CD4-positive, alpha-beta memory T cell (primary cell): ENCODE results near the gene CKM. TPM values are rescaled to one million over a fixed set of nuclear protein-coding genes. Genes with fewer than 3 reads are reported as not detected.
"Not testable (repeated sequence)": the region's sequence is repeated elsewhere in the genome, so short reads cannot be mapped to it uniquely, and the experiment has no call there.

Experiments used
- CTCF ChIA-PET: fragments of 350-600 bp; sonication (Branson Sonifier 250); formaldehyde crosslinking; loops from one replicate; lab custom pipeline; 2021; ENCODE audit warnings: inconsistent platforms; ENCODE audit not compliant: partially characterized antibody; lab: Charles Lee
- POLR2A ChIA-PET: fragments of 350-600 bp; sonication (Branson Sonifier 250); formaldehyde crosslinking; loops from one replicate; lab custom pipeline; 2021; ENCODE audit not compliant: partially characterized antibody; lab: Charles Lee
- DNase-seq, 5 donors: peaks; one replicate each; pipeline versions ENCODE4 v3.0.0 to v3.0.0-alpha.2; 2020 to 2022; ENCODE audit warnings: mixed read lengths in 1 of 5
- H3K27ac ChIP-seq: one replicate; pipeline ENCODE4 v1.7.0; 2013; ENCODE audit warnings: low read depth, low read length
- H3K27me3 ChIP-seq: 2 replicates; pipeline ENCODE4 v1.7.0; 2013; ENCODE audit warnings: mild to moderate bottlenecking, low read length, moderate library complexity; ENCODE audit not compliant: insufficient read depth
- H3K36me3 ChIP-seq: 2 replicates; pipeline ENCODE4 v1.7.0; 2013; ENCODE audit warnings: mild to moderate bottlenecking, low read length, moderate library complexity; ENCODE audit not compliant: insufficient read depth
- H3K4me1 ChIP-seq: 2 replicates; pipeline ENCODE4 v1.7.0; 2013; ENCODE audit warnings: mild to moderate bottlenecking, low read length, moderate library complexity; ENCODE audit not compliant: insufficient read depth
- H3K4me3 ChIP-seq, 2 donors: one replicate each; pipeline ENCODE4 v1.7.0; 2013; ENCODE audit warnings: low read length in 2 of 2, mild to moderate bottlenecking in 1 of 2
- H3K9me3 ChIP-seq, 2 donors: one replicate each; pipeline ENCODE4 v1.7.0; 2013; ENCODE audit warnings: low read length in 2 of 2, control low read depth in 1 of 2; ENCODE audit not compliant: control insufficient read depth in 1 of 2
- H3K27ac Mint-ChIP-seq, 7 donors: one replicate each; pipeline ENCODE4 v1.8.0; 2020 to 2021; ENCODE audit warnings: mixed read lengths in 7 of 7, mild to moderate bottlenecking in 6 of 7, inconsistent platforms in 3 of 7, moderate library complexity in 3 of 7
- H3K27me3 Mint-ChIP-seq, 2 donors: one replicate each; pipeline ENCODE4 v1.8.0; 2020 to 2021; ENCODE audit warnings: mixed read lengths in 2 of 2
- H3K36me3 Mint-ChIP-seq, 2 donors: one replicate each; pipeline ENCODE4 v1.8.0; 2020 to 2021; ENCODE audit warnings: mixed read lengths in 2 of 2, inconsistent platforms in 1 of 2, mild to moderate bottlenecking in 1 of 2
- H3K4me1 Mint-ChIP-seq, 4 donors: one replicate each; pipeline ENCODE4 v1.8.0; 2020 to 2021; ENCODE audit warnings: mixed read lengths in 4 of 4, mild to moderate bottlenecking in 1 of 4
- H3K4me3 Mint-ChIP-seq, 8 donors: one replicate each; pipeline ENCODE4 v1.8.0; 2020 to 2021; ENCODE audit warnings: mixed read lengths in 8 of 8, mild to moderate bottlenecking in 7 of 8, moderate library complexity in 6 of 8, inconsistent platforms in 3 of 8
- H3K9me3 Mint-ChIP-seq, 8 donors: one replicate each; pipeline ENCODE4 v1.8.0; 2020 to 2021; ENCODE audit warnings: mixed read lengths in 8 of 8, mild to moderate bottlenecking in 5 of 8, inconsistent platforms in 3 of 8, moderate library complexity in 1 of 8
- intact Hi-C: fragments of 100-400 bp; cut with micrococcal nuclease; formaldehyde crosslinking; loops from one replicate; pipeline ENCODE4 v1.15.1; 2023
- polyA plus RNA-seq, 2 donors: library from polyadenylated mRNA; unstranded; fragments of 300-500 nt; fragmentation: Illumina TruSeq; gene quantifications; one replicate each; pipeline ENCODE4 v1.2.3, GENCODE V29; 2021
- total RNA-seq, 2 experiments: library from RNA; stranded (reverse); gene quantifications; one replicate each; pipeline ENCODE4 v1.2.3, GENCODE V29; 2021

The CKM gene
- total and polyA plus RNA-seq, 4 experiments from 2014 or later, result not detected

GRCh38 chr19:45321848-45322247, 827 bp downstream of the CKM start:
- H3K36me3 ChIP-seq, result no peaks in the 10 kb centered on the region
- POLR2A ChIA-PET, result no interaction called here
- H3K27ac ChIP-seq, result no peak overlapping the region
- H3K27me3 ChIP-seq, result peaks cover 6% of the 10 kb centered on the region
- intact Hi-C loops, result no loop called here
- no peaks in the 10 kb centered on the region for H3K36me3 Mint-ChIP-seq
- H3K4me1 ChIP-seq, result no peaks in the 10 kb centered on the region
- H3K4me3 ChIP-seq, result no peak overlapping the region
- no peak for DNase-seq
- no peaks in the 10 kb centered on the region for H3K9me3 ChIP-seq
- H3K9me3 Mint-ChIP-seq, result no peaks in the 10 kb centered on the region
- peaks cover 17 to 18% of the 10 kb centered on the region in 2 donors for H3K27me3 Mint-ChIP-seq
- H3K4me3 Mint-ChIP-seq, result no peak overlapping the region
- CTCF ChIA-PET, result no interaction called here
- no peak overlapping the region for H3K27ac Mint-ChIP-seq
- H3K4me1 Mint-ChIP-seq, result peaks cover 0 to 2% (median 0%) of the 10 kb centered on the region in 4 donors

- H3K36me3 Mint-ChIP-seq, result no peaks in the 10 kb centered on the region
- H3K4me1 ChIP-seq, result no peaks in the 10 kb centered on the region
- peaks cover 6% of the 10 kb centered on the region for H3K27me3 ChIP-seq
- no peaks in the 10 kb centered on the region for H3K4me1 Mint-ChIP-seq
- no peaks in the 10 kb centered on the region for H3K36me3 ChIP-seq
- no peaks in the 10 kb centered on the region for H3K9me3 ChIP-seq
- no peak overlapping the region for H3K27ac ChIP-seq
- no peak for DNase-seq
- POLR2A ChIA-PET, result no interaction called here
- H3K4me3 ChIP-seq, result no peak overlapping the region
- intact Hi-C loops, result no loop called here
- CTCF ChIA-PET, result interaction anchor here (0.6 kb wide), 1 partner anchor 14 kb away, joined by 3 read pairs; no protein-coding TSS in a partner anchor
- no peak overlapping the region for H3K27ac Mint-ChIP-seq
- H3K27me3 Mint-ChIP-seq, result peaks cover 20 to 21% of the 10 kb centered on the region in 2 donors
- H3K9me3 Mint-ChIP-seq, result no peaks in the 10 kb centered on the region
- no peak overlapping the region for H3K4me3 Mint-ChIP-seq
Observed at GRCh38 chr19:45320997-45321775, 1.5 kb downstream of the CKM start.

GRCh38 chr19:45315304-45315703, 7.4 kb downstream of the CKM start:
- no peaks in the 10 kb centered on the region for H3K36me3 ChIP-seq
- H3K4me1 Mint-ChIP-seq, result no peaks in the 10 kb centered on the region
- no peaks in the 10 kb centered on the region for H3K27me3 ChIP-seq
- no peaks in the 10 kb centered on the region for H3K36me3 Mint-ChIP-seq
- H3K9me3 ChIP-seq, result no peaks in the 10 kb centered on the region
- H3K4me1 ChIP-seq, result no peaks in the 10 kb centered on the region
- ChIA-PET POLR2A (no interaction called here), CTCF (no interaction called here)
- no peak for DNase-seq
- intact Hi-C loops, result no loop called here
- H3K9me3 Mint-ChIP-seq, result peaks cover 0 to 1% (median 0%) of the 10 kb centered on the region in 8 donors
- no peak overlapping the region for H3K4me3 ChIP-seq
- H3K27me3 Mint-ChIP-seq, result peaks cover 19 to 20% of the 10 kb centered on the region in 2 donors
- no peak overlapping the region for H3K4me3 Mint-ChIP-seq
- H3K27ac ChIP-seq, result no peak overlapping the region
- peak overlapping the region in 1 of 7 donors; percentile 60 for H3K27ac Mint-ChIP-seq

GRCh38 chr19:45314708-45315245, 7.9 kb downstream of the CKM start:
- Mint-ChIP-seq H3K36me3 (no peaks in the 10 kb centered on the region), H3K27ac (no peak overlapping the region), H3K4me1 (no peaks in the 10 kb centered on the region), H3K9me3 (peaks cover 0 to 1% (median 0%) of the 10 kb centered on the region in 8 donors), H3K4me3 (no peak overlapping the region), H3K27me3 (peaks cover 19 to 20% of the 10 kb centered on the region in 2 donors)
- Histone ChIP-seq H3K9me3 (no peaks in the 10 kb centered on the region), H3K4me1 (no peaks in the 10 kb centered on the region), H3K27ac (no peak overlapping the region), H3K36me3 (no peaks in the 10 kb centered on the region), H3K27me3 (no peaks in the 10 kb centered on the region), H3K4me3 (no peak overlapping the region)
- DNase-seq, result no peak
- POLR2A ChIA-PET, result no interaction called here
- CTCF ChIA-PET, result no interaction called here
- intact Hi-C loops, result no loop called here

- H3K36me3 ChIP-seq, intact Hi-C loops, DNase-seq, H3K4me3 ChIP-seq, H3K27ac Mint-ChIP-seq, H3K9me3 ChIP-seq, H3K9me3 Mint-ChIP-seq, H3K4me1 Mint-ChIP-seq, H3K27ac ChIP-seq, H3K27me3 ChIP-seq, POLR2A ChIA-PET, H3K4me1 ChIP-seq, H3K36me3 Mint-ChIP-seq, H3K4me3 Mint-ChIP-seq, CTCF ChIA-PET: not testable (repeated sequence)
- peaks cover 12% of the 10 kb centered on the region in 2 donors for H3K27me3 Mint-ChIP-seq
Observed at GRCh38 chr19:45312285-45312684, 10.4 kb downstream of the CKM start.

GRCh38 chr19:45311621-45312020, 11.1 kb downstream of the CKM start:
- peaks cover 11% of the 10 kb centered on the region in 2 donors for H3K27me3 Mint-ChIP-seq
- intact Hi-C loops, result no loop called here
- ChIA-PET CTCF (no interaction called here), POLR2A (no interaction called here)
- no peaks in the 10 kb centered on the region for H3K36me3 ChIP-seq
- peak overlapping the region in 1 of 7 donors; percentile 25 for H3K27ac Mint-ChIP-seq
- no peak overlapping the region for H3K4me3 ChIP-seq
- H3K9me3 ChIP-seq, result no peaks in the 10 kb centered on the region
- H3K36me3 Mint-ChIP-seq, result no peaks in the 10 kb centered on the region
- no peaks in the 10 kb centered on the region for H3K4me1 ChIP-seq
- H3K4me3 Mint-ChIP-seq, result no peak overlapping the region
- H3K9me3 Mint-ChIP-seq, result peaks cover 0 to 1% (median 0%) of the 10 kb centered on the region in 8 donors
- H3K4me1 Mint-ChIP-seq, result no peaks in the 10 kb centered on the region
- no peak overlapping the region for H3K27ac ChIP-seq
- no peak for DNase-seq
- no peaks in the 10 kb centered on the region for H3K27me3 ChIP-seq

- H3K4me3 ChIP-seq, H3K27ac ChIP-seq, H3K4me1 ChIP-seq, H3K27me3 ChIP-seq, H3K36me3 Mint-ChIP-seq, CTCF ChIA-PET, DNase-seq, H3K27me3 Mint-ChIP-seq, H3K36me3 ChIP-seq, H3K4me1 Mint-ChIP-seq, H3K4me3 Mint-ChIP-seq, intact Hi-C loops, POLR2A ChIA-PET, H3K9me3 ChIP-seq, H3K9me3 Mint-ChIP-seq: not testable (repeated sequence)
- H3K27ac Mint-ChIP-seq, result peak overlapping the region in 1 of 7 donors; percentile 12
Observed at GRCh38 chr19:45309322-45309721, 13.4 kb downstream of the CKM start.
